ENCODE measurements around the gene DTNB.

DTNB gene

GRCh38 chr2:25614711-25615110 lies 58.7 kb downstream of the DTNB start:
- TF ChIP-seq POLR2AphosphoS5 (IDR thresholded peaks at IDR 0.05; ENCODE audit: low read depth, low read length): no peak
- TF ChIP-seq, protein P1, sequence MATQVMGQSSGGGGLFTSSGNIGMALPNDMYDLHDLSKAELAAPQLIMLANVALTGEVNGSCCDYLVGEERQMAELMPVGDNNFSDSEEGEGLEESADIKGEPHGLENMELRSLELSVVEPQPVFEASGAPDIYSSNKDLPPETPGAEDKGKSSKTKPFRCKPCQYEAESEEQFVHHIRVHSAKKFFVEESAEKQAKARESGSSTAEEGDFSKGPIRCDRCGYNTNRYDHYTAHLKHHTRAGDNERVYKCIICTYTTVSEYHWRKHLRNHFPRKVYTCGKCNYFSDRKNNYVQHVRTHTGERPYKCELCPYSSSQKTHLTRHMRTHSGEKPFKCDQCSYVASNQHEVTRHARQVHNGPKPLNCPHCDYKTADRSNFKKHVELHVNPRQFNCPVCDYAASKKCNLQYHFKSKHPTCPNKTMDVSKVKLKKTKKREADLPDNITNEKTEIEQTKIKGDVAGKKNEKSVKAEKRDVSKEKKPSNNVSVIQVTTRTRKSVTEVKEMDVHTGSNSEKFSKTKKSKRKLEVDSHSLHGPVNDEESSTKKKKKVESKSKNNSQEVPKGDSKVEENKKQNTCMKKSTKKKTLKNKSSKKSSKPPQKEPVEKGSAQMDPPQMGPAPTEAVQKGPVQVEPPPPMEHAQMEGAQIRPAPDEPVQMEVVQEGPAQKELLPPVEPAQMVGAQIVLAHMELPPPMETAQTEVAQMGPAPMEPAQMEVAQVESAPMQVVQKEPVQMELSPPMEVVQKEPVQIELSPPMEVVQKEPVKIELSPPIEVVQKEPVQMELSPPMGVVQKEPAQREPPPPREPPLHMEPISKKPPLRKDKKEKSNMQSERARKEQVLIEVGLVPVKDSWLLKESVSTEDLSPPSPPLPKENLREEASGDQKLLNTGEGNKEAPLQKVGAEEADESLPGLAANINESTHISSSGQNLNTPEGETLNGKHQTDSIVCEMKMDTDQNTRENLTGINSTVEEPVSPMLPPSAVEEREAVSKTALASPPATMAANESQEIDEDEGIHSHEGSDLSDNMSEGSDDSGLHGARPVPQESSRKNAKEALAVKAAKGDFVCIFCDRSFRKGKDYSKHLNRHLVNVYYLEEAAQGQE (IDR thresholded peaks at IDR 0.05; ENCODE audit: insufficient read depth in 1 of 2, low read depth in 2 of 2, low read length in 2 of 2): no peak
- no peak for TF ChIP-seq TAF1 (IDR thresholded peaks at IDR 0.05; ENCODE audit: borderline replicate concordance, insufficient read depth, low read length)
- no peak for TF ChIP-seq SIN3A (IDR thresholded peaks at IDR 0.05; ENCODE audit: borderline replicate concordance, insufficient read depth, low read length)
- TF ChIP-seq FOXP2 (optimal IDR thresholded peaks at IDR 0.05; ENCODE audit: borderline replicate concordance, extremely low read depth, extremely low read length, insufficient read depth): no peak

GRCh38 chr2:25608718-25609117 lies 64.7 kb downstream of the DTNB start:
- TF ChIP-seq TAF1 (IDR thresholded peaks at IDR 0.05; ENCODE audit: borderline replicate concordance, insufficient read depth, low read length): no peak
- TF ChIP-seq, protein P1 (IDR thresholded peaks at IDR 0.05; ENCODE audit: insufficient read depth in 1 of 2, low read depth in 2 of 2, low read length in 2 of 2): no peak
- no peak for TF ChIP-seq FOXP2 (optimal IDR thresholded peaks at IDR 0.05; ENCODE audit: borderline replicate concordance, extremely low read depth, extremely low read length, insufficient read depth)
- TF ChIP-seq SIN3A (IDR thresholded peaks at IDR 0.05; ENCODE audit: borderline replicate concordance, insufficient read depth, low read length): no peak
- TF ChIP-seq POLR2AphosphoS5 (IDR thresholded peaks at IDR 0.05; ENCODE audit: low read depth, low read length): no peak

DNA sequence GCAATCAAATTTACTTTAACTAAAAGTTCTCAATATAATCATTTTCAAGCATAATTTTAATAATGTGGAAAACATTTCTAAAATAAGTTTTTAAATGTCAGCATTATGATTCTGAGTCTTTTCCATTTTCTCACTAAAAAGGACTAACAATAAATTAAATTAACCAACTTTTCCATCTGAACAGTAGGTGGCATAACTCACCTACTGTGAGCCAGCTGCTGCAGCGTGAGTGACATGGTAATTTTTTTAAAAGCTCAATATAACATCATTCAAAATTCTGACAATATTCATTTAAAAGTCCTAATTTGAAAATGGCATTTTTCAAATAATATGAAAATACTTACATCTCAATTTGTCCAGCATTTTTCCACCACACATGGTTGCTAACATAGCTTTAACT lies 66.5 kb downstream of the DTNB start:
- TF ChIP-seq, protein P1 (IDR thresholded peaks at IDR 0.05; ENCODE audit: insufficient read depth in 1 of 2, low read depth in 2 of 2, low read length in 2 of 2): no peak

DNA sequence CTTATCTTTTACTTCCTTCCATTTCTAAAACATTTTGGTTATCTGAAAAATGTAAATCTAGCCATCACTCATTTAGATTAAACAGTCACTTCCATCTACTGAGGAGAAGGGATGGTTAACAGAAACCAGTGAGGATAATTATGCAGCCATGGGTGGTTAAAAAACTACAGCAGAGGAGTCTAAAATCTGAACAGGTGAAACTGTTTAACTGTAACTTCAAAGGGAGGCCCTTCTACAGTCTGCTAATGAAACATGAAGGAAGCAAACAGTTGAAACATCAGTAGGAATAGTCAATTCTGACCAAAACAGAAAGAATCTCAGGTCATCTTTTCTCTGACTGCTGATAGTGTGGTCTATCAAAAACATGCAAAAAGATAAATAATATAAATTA lies 71.0 kb downstream of the DTNB start:
- TF ChIP-seq, protein P1 (IDR thresholded peaks at IDR 0.05; ENCODE audit: insufficient read depth in 1 of 2, low read depth in 2 of 2, low read length in 2 of 2): no peak
- TF ChIP-seq FOXP2 (optimal IDR thresholded peaks at IDR 0.05; ENCODE audit: borderline replicate concordance, extremely low read depth, extremely low read length, insufficient read depth): no peak
- no peak for TF ChIP-seq POLR2AphosphoS5 (IDR thresholded peaks at IDR 0.05; ENCODE audit: low read depth, low read length)

GRCh38 chr2:25598911-25599310 lies 74.5 kb downstream of the DTNB start:
- TF ChIP-seq TAF1 (IDR thresholded peaks at IDR 0.05; ENCODE audit: borderline replicate concordance, insufficient read depth, low read length) (no peak), FOXP2 (optimal IDR thresholded peaks at IDR 0.05; ENCODE audit: borderline replicate concordance, extremely low read depth, extremely low read length, insufficient read depth) (no peak), POLR2AphosphoS5 (IDR thresholded peaks at IDR 0.05; ENCODE audit: low read depth, low read length) (no peak), SIN3A (IDR thresholded peaks at IDR 0.05; ENCODE audit: borderline replicate concordance, insufficient read depth, low read length) (no peak)
- TF ChIP-seq, protein P1 (IDR thresholded peaks at IDR 0.05; ENCODE audit: insufficient read depth in 1 of 2, low read depth in 2 of 2, low read length in 2 of 2): no peak

Measured in PFSK-1 (cell line).